ENCODE data around the gene PRRC2C. TPM values are rescaled to one million over a fixed set of nuclear protein-coding genes. Genes with fewer than 3 reads are reported as not detected.

The PRRC2C gene
- total RNA-seq, 1 experiment from 2014 or later: 208 TPM

GRCh38 chr1:171500803-171501202 is 15.5 kb downstream of the PRRC2C start:
- TF ChIP-seq CTCF (IDR thresholded peaks at IDR 0.05; ENCODE audit: insufficient read depth in 1 of 2, low read depth in 1 of 2, low read length in 1 of 2, severe bottlenecking in 1 of 2, unreplicated experiment in 1 of 2): no peak
- H3K36me3 ChIP-seq (ENCODE audit: control insufficient read depth, insufficient read depth, low read length): peaks cover 1% of the 10 kb centered on the region
- H3K27me3 ChIP-seq (replicated peaks; ENCODE audit: control insufficient read depth, insufficient read depth, low read length): no peaks in the 10 kb centered on the region
- POLR2A ChIA-PET: no interaction called here
- no peaks in the 10 kb centered on the region for H3K27me3 Mint-ChIP-seq (ENCODE audit: insufficient read depth, unreplicated experiment)
- H3K36me3 Mint-ChIP-seq (ENCODE audit: insufficient read depth, unreplicated experiment): peaks cover 65% of the 10 kb centered on the region
- intact Hi-C loops (cut with micrococcal nuclease; ENCODE audit: unreplicated experiment): no loop called here
- CTCF ChIA-PET: no interaction called here
- H3K4me1 ChIP-seq: peaks cover 9% of the 10 kb centered on the region; the same call in 1 of the 2 replicates
- no peak overlapping the region for H3K4me3 ChIP-seq (ENCODE audit: low read depth, low read length)
- H3K27ac Mint-ChIP-seq (ENCODE audit: unreplicated experiment): no peak overlapping the region
- H3K4me1 Mint-ChIP-seq (ENCODE audit: low read depth, unreplicated experiment): peaks cover 23% of the 10 kb centered on the region
- no peak overlapping the region for H3K4me3 Mint-ChIP-seq (ENCODE audit: unreplicated experiment)
- no TSS peak for BruUV-seq (replicated peaks)
- no peak for DNase-seq
- no peaks in the 10 kb centered on the region for H3K9me3 Mint-ChIP-seq (ENCODE audit: unreplicated experiment)
- H3K9me3 ChIP-seq: no peaks in the 10 kb centered on the region

- peaks cover 14% of the 10 kb centered on the region for H3K4me1 ChIP-seq
- DNase-seq: no peak
- H3K9me3 ChIP-seq: no peaks in the 10 kb centered on the region
- H3K4me3 ChIP-seq (ENCODE audit: low read depth, low read length): no peak overlapping the region
- no peaks in the 10 kb centered on the region for H3K27me3 ChIP-seq (replicated peaks; ENCODE audit: control insufficient read depth, insufficient read depth, low read length)
- Mint-ChIP-seq H3K4me3 (ENCODE audit: unreplicated experiment) (no peak overlapping the region), H3K4me1 (ENCODE audit: low read depth, unreplicated experiment) (peaks cover 28% of the 10 kb centered on the region), H3K27me3 (ENCODE audit: insufficient read depth, unreplicated experiment) (no peaks in the 10 kb centered on the region), H3K9me3 (ENCODE audit: unreplicated experiment) (no peaks in the 10 kb centered on the region), H3K27ac (ENCODE audit: unreplicated experiment) (no peak overlapping the region), H3K36me3 (ENCODE audit: insufficient read depth, unreplicated experiment) (peaks cover 60% of the 10 kb centered on the region)
- no peak for TF ChIP-seq CTCF (IDR thresholded peaks at IDR 0.05; ENCODE audit: insufficient read depth in 1 of 2, low read depth in 1 of 2, low read length in 1 of 2, severe bottlenecking in 1 of 2, unreplicated experiment in 1 of 2)
- POLR2A ChIA-PET: interaction anchor here (0.5 kb wide), 1 partner anchor 104 kb away, joined by 3 read pairs; no protein-coding TSS in a partner anchor
- intact Hi-C loops (cut with micrococcal nuclease; ENCODE audit: unreplicated experiment): no loop called here
- CTCF ChIA-PET: no interaction called here
- BruUV-seq (replicated peaks): no TSS peak
- peaks cover 1% of the 10 kb centered on the region for H3K36me3 ChIP-seq (ENCODE audit: control insufficient read depth, insufficient read depth, low read length)
Observed at GRCh38 chr1:171501305-171502024, 16.1 kb downstream of the PRRC2C start.

- H3K36me3 Mint-ChIP-seq (ENCODE audit: insufficient read depth, unreplicated experiment): peaks cover 44% of the 10 kb centered on the region
- no TSS peak for BruUV-seq (replicated peaks)
- POLR2A ChIA-PET: interaction anchor here (0.6 to 0.9 kb wide), 2 partner anchors 21 to 38 kb away, joined by 3 read pairs; partner anchors contain the start of gene PRRC2C
- Histone ChIP-seq H3K27me3 (replicated peaks; ENCODE audit: control insufficient read depth, insufficient read depth, low read length) (no peaks in the 10 kb centered on the region), H3K9me3 (no peaks in the 10 kb centered on the region), H3K36me3 (ENCODE audit: control insufficient read depth, insufficient read depth, low read length) (no peaks in the 10 kb centered on the region; the same call in 1 of the 2 replicates), H3K4me3 (ENCODE audit: low read depth, low read length) (no peak overlapping the region), H3K4me1 (peaks cover 14% of the 10 kb centered on the region)
- CTCF ChIA-PET: no interaction called here
- no peak for TF ChIP-seq CTCF (IDR thresholded peaks at IDR 0.05; ENCODE audit: insufficient read depth in 1 of 2, low read depth in 1 of 2, low read length in 1 of 2, severe bottlenecking in 1 of 2, unreplicated experiment in 1 of 2)
- DNase-seq: no peak
- intact Hi-C loops (cut with micrococcal nuclease; ENCODE audit: unreplicated experiment): no loop called here
- no peaks in the 10 kb centered on the region for H3K9me3 Mint-ChIP-seq (ENCODE audit: unreplicated experiment)
- peaks cover 38% of the 10 kb centered on the region for H3K4me1 Mint-ChIP-seq (ENCODE audit: low read depth, unreplicated experiment)
- H3K27me3 Mint-ChIP-seq (ENCODE audit: insufficient read depth, unreplicated experiment): no peaks in the 10 kb centered on the region
- H3K4me3 Mint-ChIP-seq (ENCODE audit: unreplicated experiment): no peak overlapping the region
- no peak overlapping the region for H3K27ac Mint-ChIP-seq (ENCODE audit: unreplicated experiment)
Observed at GRCh38 chr1:171506525-171507304, 21.4 kb downstream of the PRRC2C start.

Data from Caco-2 (cell line).